GM19193 (cell line): ENCODE data around the gene LBHD1.

Experiments used
- POLR2A ChIP-seq: IDR thresholded peaks from 4 replicates; pipeline ENCODE4 v1.6.1; 2011; ENCODE audit not compliant: insufficient read depth, insufficient read length; ENCODE audit errors: extremely low read depth

Gene LBHD1

DNA sequence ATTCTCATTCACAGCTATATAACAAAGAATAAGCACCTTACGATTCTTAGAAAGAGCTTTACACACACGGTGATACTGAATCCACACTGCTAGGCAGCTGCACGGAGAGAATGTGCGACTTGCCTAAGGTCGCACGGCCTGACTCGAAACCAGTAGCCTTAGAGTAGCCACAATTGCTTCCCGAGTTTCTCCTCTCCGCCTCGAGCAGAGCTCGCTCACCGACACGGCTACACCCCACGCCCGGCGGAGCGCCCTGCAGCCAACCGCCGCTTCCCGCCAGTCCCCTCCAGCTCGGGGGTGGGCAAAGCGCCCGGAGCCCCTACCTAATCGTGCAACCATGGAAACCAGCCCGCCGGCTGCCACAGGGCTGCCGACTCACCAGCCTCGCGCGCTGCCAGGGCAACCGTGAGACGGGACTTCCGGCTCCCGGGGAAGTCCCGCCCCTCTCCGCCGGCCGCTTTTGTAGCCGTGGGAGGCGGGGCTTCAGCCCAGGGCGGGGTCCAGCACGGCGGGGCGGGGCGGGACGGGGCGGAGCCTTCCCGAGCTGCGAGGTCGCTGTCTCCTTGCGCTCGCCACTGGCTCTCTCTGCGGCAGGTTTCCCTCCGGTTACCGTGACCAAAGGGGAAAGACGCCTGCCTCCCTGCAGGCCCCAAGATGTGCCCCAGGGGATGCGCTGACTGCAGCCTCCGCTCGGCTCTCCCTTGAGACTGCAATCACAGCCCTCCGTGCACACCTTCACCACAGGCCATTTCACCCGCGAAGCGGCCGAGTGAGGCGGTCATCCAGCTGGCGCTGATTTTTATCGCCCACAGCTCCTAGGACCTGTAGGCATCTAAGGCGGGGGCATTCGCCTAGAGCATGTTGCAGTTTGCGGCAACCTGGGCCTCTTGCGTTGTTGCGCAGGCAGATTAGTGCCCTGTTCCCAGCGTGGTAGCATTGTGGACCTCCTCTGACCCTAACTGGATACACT lies 34.1 kb upstream of the LBHD1 start:
- peak; percentile 65 for TF ChIP-seq POLR2A

DNA sequence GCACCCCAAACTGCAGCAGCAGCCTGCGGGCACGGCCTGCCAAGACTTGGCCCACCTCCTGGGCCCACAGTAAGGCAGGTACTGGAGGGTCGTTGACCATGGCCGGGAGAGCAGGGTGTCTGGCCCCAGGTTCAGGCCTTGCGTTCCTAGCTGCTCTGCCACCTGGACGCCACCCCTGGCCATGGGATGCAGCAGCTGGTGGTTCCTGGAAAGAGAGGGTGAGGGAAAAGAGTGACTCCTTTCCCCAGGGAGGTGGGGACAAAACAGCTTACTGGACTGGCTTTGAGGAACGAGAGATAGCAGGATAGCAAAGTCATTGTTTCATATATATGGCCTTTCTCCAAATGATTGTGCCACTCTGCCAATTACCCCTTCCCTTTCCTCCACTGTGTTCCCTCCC lies 33.3 kb upstream of the LBHD1 start:
- no peak for TF ChIP-seq POLR2A

DNA sequence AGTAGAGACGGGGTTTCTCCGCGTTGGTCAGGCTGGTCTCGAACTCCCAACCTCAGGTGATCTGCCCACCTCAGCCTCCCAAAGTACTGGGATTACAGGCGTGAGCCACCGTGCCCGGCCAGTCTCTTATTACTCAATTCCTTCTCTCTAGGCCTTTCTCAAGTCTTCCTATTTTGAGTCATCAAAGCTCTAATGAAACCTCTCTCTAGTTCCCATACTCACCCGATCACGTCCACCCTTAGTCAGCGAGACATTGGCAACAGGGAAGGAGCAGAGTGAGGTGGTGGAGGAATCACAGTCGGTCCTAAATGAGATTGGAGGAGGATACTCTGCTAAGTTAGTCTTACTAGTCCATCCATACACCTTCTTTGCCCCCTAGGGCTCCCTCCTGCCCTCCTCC lies 30.2 kb upstream of the LBHD1 start:
- no peak for TF ChIP-seq POLR2A

DNA sequence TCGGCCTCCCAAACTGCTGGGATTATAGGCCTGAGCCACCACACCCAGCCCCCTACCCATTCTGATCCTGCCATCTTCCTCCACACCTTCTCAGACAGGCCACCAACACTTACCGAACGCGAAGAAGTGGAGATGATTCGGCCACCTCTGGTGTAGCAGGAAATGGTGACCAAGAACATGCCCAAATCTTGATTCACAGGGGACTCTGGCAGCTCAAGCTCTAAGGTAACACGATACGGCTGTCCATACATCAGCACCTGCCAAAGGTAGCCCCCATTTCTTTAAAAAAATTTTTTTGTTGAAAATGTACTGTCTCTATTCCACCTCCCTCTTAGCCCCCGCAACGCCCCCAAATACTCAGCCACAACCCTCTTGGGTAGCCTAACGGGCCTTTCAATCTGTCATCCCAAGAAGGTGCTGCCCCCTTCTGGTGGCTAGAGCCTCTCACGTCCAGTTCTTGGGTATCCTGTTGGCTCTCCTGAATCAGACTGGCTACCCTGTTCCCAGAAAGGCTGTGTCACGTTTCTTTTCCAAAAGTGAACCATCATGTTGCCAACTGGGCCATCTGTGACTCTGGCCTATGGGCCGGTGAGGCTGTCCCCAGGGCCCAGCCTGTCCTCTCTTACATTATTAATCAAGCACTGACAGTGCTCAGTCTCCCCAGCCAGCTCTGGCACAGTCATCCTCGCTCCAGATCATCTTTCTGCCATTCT lies 22.5 kb upstream of the LBHD1 start:
- TF ChIP-seq POLR2A = no peak

DNA sequence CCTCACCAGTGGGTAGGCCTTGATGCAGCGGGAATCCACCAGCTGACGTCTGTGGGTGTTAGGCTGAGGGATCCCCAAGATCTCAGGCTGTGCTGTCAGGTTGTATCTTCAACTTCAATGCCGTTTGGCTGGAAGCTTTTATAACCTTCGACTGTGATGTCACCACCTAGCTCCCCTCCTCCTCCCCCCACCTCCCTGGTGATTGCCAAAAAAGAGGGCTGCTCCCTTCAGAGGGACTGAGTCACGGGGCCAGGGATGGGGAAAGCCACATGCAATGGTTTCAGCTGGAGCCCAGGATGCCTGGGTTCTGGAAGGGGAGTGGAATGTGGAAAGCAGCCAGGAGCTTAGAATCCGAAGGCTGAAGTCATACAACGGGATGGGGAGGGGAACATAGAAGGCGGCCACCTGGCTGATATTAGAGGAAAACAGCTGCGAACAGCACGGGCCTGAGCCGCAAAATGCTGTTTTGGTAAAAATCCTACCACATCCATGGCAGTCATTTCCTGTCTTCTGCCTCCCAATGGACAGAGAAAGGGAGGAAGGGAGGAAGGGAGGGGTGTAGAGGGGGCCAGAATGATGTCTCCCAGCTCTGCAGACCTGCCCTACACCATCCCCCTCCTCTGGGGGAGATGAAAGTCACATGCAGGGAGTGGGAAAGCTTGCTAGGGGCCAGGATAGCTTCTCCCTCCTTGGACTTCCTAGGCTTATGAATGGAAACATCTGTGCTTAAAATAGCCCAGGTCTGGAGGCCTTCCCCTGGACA lies 17.5 kb upstream of the LBHD1 start, which contains the start of gene LRRN4CL:
TSS of gene LRRN4CL (minus strand) at position 110 of the 763 bp plus-strand sequence. CDS start 1,022 bp downstream, outside the sequence.
- no peak for TF ChIP-seq POLR2A

DNA sequence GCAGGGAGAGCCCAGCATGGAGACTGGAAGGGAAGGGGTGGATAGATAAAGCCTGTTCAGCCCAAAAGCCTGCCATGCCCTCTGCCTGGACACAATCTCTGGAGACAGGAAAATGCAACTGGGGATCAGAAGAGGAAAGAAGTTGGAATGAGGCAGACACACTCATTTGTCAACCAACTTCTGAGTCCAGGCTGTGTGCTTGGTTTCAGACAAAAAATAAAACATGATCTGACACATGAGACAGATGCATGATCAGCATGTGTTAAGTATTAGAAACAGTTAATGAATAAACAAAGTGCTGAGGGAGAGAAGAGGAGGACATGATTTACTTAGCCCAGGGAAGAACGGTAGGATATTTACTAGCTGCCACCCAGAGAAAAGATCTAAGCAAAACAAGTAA lies 16.4 kb upstream of the LBHD1 start:
- no peak for TF ChIP-seq POLR2A

DNA sequence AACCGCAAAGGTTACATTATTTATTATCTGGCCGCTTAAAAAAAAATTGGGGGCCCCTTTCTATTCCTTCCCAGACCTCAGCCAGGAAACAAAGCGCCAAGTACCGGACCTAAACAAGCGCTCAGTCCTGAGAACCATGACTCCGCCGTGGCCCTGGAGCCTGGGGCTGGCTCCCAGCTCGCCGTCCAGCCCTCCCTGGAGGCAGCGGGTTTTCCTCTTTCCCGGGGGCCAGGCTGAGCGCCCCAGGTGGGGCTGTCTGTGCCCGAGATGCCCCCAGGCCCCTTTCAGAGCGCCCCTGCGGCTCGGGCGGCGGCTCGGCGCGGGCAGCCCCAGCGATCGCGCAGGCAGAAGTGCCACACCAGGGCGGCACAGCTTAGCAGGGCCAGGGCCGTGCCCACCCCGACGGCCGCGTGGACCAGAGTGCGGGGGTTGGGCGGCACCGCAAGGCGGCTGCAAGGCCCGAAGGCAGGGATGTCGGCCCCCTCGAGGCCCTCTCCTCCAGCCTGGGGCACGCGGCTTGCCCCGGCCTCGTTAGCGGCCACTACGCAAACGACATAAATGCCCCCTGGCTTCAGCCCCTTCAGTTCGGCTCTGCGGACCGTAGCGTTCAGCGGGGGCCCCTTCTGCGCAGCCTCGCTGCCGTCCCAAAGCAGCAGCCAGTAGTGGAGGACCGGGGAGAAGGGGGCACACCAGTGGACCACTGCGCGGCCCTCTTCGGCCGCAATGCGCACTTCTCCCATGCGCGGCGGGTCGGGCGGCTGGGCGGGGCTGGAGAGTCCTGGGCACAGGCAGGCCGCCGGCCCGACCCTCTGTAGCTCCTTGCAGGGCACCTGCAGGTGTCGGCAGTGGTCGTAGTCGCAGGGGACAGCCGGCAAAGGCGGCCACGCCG lies 15.7 kb upstream of the LBHD1 start:
- TF ChIP-seq POLR2A = no peak

DNA sequence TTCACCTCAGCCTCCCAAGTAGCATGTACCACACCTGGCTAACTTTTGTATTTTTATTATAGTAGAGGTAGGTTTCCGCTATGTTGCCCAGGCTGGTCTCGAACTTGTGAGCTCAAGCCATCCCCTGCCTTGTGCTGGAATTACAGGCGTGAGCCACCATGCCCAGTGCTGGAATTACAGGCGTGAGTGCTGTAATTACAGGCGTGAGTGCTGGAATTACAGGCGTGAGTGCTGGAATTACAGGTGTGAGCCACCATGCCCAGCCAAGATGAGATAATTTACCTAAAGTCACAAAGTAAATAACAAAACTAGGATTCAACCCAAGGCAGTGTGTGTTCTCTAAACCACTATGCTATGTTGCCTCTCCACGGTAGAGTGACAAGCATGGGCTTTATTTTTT lies 10.5 kb upstream of the LBHD1 start:
- no peak for TF ChIP-seq POLR2A

DNA sequence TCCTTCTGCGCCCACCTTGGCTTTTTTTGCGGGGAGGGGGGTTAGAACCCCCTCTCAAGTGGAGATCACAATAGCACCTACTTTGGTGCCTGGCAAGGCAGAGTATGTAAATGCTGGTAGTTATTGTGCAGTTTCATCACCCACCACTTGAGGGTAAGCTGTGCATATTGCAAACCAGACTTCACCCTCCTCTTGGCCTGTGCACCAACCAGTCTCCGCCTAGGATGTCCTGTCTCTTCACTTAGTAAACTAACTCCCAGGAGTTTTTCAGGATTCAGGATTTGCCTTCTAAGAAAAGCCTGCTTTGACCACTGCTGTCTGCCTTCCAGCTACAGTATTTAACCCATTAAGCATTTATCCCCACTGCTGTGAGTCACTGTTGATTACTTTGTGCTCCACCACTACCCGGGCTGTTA lies 8.8 kb upstream of the LBHD1 start:
- TF ChIP-seq POLR2A = no peak

DNA sequence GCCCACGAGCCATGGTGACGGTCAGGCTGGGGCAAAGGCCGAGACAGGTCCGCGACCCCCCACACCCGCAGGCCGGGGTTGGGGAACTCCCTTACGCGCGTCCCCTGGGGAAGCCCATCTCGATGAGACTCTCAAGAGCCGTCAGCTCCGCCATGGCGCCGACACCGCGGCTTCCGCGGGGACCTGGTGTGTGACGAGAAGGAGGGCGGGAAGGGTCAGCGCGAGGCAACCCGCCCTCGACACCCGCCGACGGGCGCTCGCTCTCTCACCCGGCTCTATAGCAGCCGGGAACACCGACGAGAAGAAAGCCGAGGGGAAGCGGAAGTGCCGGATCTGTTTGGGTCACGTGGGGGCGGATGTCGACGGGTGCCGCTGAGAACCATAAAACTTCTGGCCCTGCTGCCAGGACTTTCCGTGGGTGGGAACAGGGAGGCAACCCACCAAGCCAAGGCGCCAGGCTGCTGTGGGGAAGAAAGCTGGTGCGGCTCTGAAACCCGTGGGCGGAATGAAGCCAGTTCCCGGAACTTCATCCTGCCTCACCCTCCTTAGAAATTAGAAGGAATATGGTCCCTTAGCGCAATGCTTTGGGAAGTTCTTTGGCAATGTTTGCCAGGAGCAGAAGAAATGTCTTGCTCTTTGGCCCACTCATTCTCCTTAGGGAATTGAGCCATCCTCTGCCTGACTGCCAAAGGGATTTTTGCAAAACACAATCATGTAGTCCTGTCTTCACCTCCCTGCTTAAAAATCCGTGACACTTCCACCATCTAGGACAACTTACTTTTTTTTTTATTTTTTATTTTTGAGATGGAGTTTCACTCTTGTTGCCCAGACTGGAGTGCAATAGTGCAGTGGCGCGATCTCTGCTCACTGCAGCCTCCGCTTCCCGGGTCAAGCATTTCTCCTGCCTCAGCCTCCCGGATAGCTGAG lies 7.0 kb upstream of the LBHD1 start, which contains the start of gene UBXN1:
TSS of gene UBXN1 (minus strand) at position 304 of the 927 bp plus-strand sequence. CDS start at position 154, 150 bp downstream.
- TF ChIP-seq POLR2A = peak; percentile 89

DNA sequence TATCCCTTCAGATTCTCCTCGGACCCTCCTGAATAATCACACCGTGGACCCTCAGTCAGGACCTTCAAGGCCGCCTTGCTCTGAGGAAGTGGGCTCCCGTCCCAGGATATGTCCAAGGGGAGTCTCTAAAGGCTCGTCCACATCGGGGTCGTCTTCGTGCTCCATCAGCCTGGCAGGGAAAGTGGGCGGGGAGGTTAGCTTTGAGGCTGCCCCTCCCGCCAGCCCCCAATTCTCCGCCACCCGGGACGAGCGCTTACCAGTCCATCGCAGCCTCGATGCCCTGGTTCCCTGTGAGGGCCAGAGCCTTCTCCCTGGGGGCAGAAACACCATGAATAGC lies 6.3 kb upstream of the LBHD1 start:
- TF ChIP-seq POLR2A = no peak

DNA sequence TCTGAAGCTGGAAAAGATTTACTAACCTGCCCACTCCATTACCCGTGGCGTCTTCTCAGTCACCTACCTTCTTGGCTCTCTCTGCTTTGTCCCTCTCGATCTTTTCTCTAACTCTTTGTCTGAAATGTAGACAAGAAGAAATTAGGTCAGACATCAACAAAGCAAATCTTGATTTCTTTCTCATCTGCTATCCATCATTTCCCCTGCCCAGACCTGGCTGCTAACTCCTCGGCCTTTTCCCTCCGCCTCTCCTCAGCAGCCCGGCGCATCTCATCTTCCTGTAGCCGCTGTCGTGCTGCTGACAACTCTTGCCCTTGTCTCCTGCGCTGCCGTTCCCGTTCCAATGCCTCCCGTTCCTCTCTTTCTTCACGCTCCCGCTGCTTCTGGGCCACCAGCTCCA lies 5.6 kb upstream of the LBHD1 start:
- no peak for TF ChIP-seq POLR2A

DNA sequence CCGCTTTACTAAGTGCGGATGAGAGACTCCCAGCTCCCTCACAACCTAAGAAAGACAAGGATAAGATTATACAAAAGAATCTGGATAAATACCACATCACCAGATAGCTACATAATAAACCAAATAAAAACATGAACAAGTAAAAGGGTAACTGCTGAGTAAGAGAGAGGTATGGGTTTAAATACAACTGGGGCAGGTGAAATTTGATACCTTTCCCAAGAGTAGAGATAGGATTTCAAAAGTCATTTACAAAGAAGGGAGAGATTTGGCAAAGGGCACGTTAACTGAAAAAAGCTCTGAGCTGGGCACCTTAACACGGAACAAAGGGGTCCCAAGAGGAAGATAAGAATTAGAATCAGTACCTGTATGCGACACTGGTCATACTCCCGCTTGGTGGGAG lies 5.1 kb upstream of the LBHD1 start:
- TF ChIP-seq POLR2A = no peak

DNA sequence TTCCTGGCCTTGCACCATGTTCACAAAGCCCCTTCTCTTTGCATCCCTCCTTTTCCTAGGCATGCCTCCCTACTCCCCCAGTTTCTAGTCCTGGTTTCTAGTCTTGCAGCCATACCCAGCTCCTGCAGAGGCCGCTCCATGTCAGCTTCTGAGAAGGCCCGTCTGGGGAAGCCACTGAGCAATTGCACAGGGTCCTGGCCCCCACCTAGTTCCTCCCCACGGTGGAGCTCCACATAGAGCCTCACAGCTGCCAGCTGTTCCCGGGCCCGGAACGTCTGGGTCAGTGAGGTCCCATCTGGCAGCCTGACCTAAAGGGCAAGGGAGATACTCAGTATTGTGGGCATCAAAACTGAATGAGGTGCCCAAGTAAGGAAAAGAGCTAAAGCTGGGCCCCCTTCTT lies 4.6 kb upstream of the LBHD1 start:
- no peak for TF ChIP-seq POLR2A

DNA sequence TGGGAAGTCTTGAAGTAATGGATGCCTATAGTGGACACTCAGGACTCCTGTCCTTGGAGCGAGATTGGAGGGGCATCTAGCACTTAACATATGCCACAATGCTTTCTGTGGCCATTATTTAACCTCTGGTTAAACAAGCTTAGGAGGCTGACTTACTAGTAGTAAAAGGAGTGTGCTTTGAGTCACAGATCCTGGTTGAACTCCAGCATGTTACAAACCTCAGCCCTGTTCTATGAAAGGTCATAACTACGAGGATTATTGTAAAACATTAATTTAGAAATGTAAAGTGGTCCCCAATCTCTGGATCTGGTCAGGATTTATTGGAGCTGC lies 1.1 kb upstream of the LBHD1 start:
- TF ChIP-seq POLR2A = no peak
